MG63 (cell line): ENCODE results near the gene ITGAL. TPM values are rescaled to one million over a fixed set of nuclear protein-coding genes. Genes with fewer than 3 reads are reported as not detected.

Source experiments
- DNase-seq: peaks from one replicate; pipeline ENCODE4 v3.0.0-alpha.2; 2020
- H3K27me3 ChIP-seq: fragments of 250-450 bp; sonication (Bioruptor Pico); 2 replicates; pipeline ENCODE4 v1.5.1; 2020; ENCODE audit warnings: mild to moderate bottlenecking, moderate library complexity
- H3K36me3 ChIP-seq: fragments of 250-450 bp; sonication (Bioruptor Pico); 2 replicates; pipeline ENCODE4 v1.5.1; 2020; ENCODE audit warnings: mild to moderate bottlenecking, moderate library complexity
- H3K4me3 ChIP-seq: fragments of 250-450 bp; sonication (Bioruptor Pico); 2 replicates; pipeline ENCODE4 v1.5.1; 2020; ENCODE audit warnings: mild to moderate bottlenecking, moderate library complexity
- H3K9me3 ChIP-seq: fragments of 250-450 bp; sonication (Bioruptor Pico); 2 replicates; pipeline ENCODE4 v1.5.1; 2020; ENCODE audit warnings: mild to moderate bottlenecking, moderate library complexity
- total RNA-seq: library from RNA; depleted of rRNA; stranded (reverse); fragments of >200 nt; shearing (Covaris generic); gene quantifications from 2 replicates; pipeline ENCODE4 v1.2.3, GENCODE V29; 2014; ENCODE audit warnings: low replicate concordance; rRNA removed

ITGAL gene
- total RNA-seq, 1 experiment from 2014 or later, result not detected

GRCh38 chr16:30565526-30565925, 93.0 kb downstream of the ITGAL start:
- Histone ChIP-seq H3K36me3 (no peaks in the 10 kb centered on the region), H3K27me3 (no peaks in the 10 kb centered on the region), H3K9me3 (no peaks in the 10 kb centered on the region), H3K4me3 (no peak overlapping the region)
- DNase-seq, result no peak

GRCh38 chr16:30565984-30566383, 93.4 kb downstream of the ITGAL start:
- Histone ChIP-seq H3K4me3 (no peak overlapping the region), H3K9me3 (no peaks in the 10 kb centered on the region), H3K36me3 (no peaks in the 10 kb centered on the region), H3K27me3 (no peaks in the 10 kb centered on the region)
- DNase-seq, result no peak

GRCh38 chr16:30566531-30566930, 94.0 kb downstream of the ITGAL start:
- no peaks in the 10 kb centered on the region for H3K27me3 ChIP-seq
- no peak for DNase-seq
- no peak overlapping the region for H3K4me3 ChIP-seq
- H3K9me3 ChIP-seq, result no peaks in the 10 kb centered on the region
- no peaks in the 10 kb centered on the region for H3K36me3 ChIP-seq

GRCh38 chr16:30567160-30567990, 94.8 kb downstream of the ITGAL start:
- Histone ChIP-seq H3K27me3 (no peaks in the 10 kb centered on the region), H3K9me3 (no peaks in the 10 kb centered on the region), H3K4me3 (no peak overlapping the region), H3K36me3 (no peaks in the 10 kb centered on the region)
- no peak for DNase-seq

- Histone ChIP-seq H3K36me3 (no peaks in the 10 kb centered on the region), H3K27me3 (no peaks in the 10 kb centered on the region), H3K9me3 (no peaks in the 10 kb centered on the region), H3K4me3 (no peak overlapping the region)
- DNase-seq, result no peak
These were observed 95.6 kb downstream of the ITGAL start for GRCh38 chr16:30567991-30568638.

- Histone ChIP-seq H3K27me3 (no peaks in the 10 kb centered on the region), H3K36me3 (no peaks in the 10 kb centered on the region), H3K9me3 (no peaks in the 10 kb centered on the region), H3K4me3 (no peak overlapping the region)
- no peak for DNase-seq
These were observed 96.7 kb downstream of the ITGAL start for GRCh38 chr16:30569281-30569680.

- no peaks in the 10 kb centered on the region for H3K9me3 ChIP-seq
- H3K27me3 ChIP-seq, result no peaks in the 10 kb centered on the region
- no peak overlapping the region for H3K4me3 ChIP-seq
- DNase-seq, result no peak
- no peaks in the 10 kb centered on the region for H3K36me3 ChIP-seq
These were observed 97.4 kb downstream of the ITGAL start for GRCh38 chr16:30569746-30570635.

- Histone ChIP-seq H3K27me3 (no peaks in the 10 kb centered on the region), H3K4me3 (peak overlapping the region; percentile 58), H3K36me3 (no peaks in the 10 kb centered on the region), H3K9me3 (no peaks in the 10 kb centered on the region)
- peak; percentile 10 for DNase-seq
These were observed 98.3 kb downstream of the ITGAL start for GRCh38 chr16:30570636-30571444.

GRCh38 chr16:30571445-30572322, 99.1 kb downstream of the ITGAL start, which contains the start of gene ZNF688:
TSS of gene ZNF688 (minus strand) at chr16:30571714. CDS start at chr16:30571629, 85 bp downstream.
- no peaks in the 10 kb centered on the region for H3K9me3 ChIP-seq
- peaks cover 5% of the 10 kb centered on the region for H3K36me3 ChIP-seq
- no peaks in the 10 kb centered on the region for H3K27me3 ChIP-seq
- peak within 1 kb of the TSS; percentile 58 for H3K4me3 ChIP-seq
- DNase-seq, result peak; percentile 97

Other genes with a start within 250 kb of the ITGAL start
- 0.89 and 4.2 TPM in 2 replicates for gene NPIPB13, start 224.3 kb upstream of the ITGAL start, total RNA-seq
- gene CD2BP2, start 117.4 kb upstream of the ITGAL start, total RNA-seq, result 43.8 and 70.0 TPM in 2 replicates
- 40.3 and 60.6 TPM in 2 replicates for gene TBC1D10B, start 102.2 kb upstream of the ITGAL start, total RNA-seq
- gene MYL11, start 97.9 kb upstream of the ITGAL start, total RNA-seq, result not detected in 2 replicates
- gene SEPTIN1, start 90.2 kb upstream of the ITGAL start, total RNA-seq, result not detected in 2 replicates
- gene ZNF48, start 77.3 kb upstream of the ITGAL start, total RNA-seq, result 17.2 and 19.8 TPM in 2 replicates
- 13.1 and 28.5 TPM in 2 replicates for gene ZNF771, start 65.1 kb upstream of the ITGAL start, total RNA-seq
- 106 and 131 TPM in 2 replicates for gene DCTPP1, start 42.7 kb upstream of the ITGAL start, total RNA-seq
- 75.8 and 110 TPM in 2 replicates for gene SEPHS2, start 26.9 kb upstream of the ITGAL start, total RNA-seq
- gene ZNF768, start 53.8 kb downstream of the ITGAL start, total RNA-seq, result 47.6 and 72.9 TPM in 2 replicates
- 11.8 and 27.9 TPM in 2 replicates for gene ZNF747, start 62.1 kb downstream of the ITGAL start, total RNA-seq
- 2.0 and 6.8 TPM in 2 replicates for gene ZNF764, start 85.6 kb downstream of the ITGAL start, total RNA-seq
- gene ZNF688, start 99.0 kb downstream of the ITGAL start, total RNA-seq, result 4.0 TPM in 2 replicates
- gene ZNF785, start 113.0 kb downstream of the ITGAL start, total RNA-seq, result 11.4 and 15.7 TPM in 2 replicates
- 6.5 and 9.1 TPM in 2 replicates for gene ZNF689, start 137.6 kb downstream of the ITGAL start, total RNA-seq
- 1.7 and 5.3 TPM in 2 replicates for gene PRR14, start 178.2 kb downstream of the ITGAL start, total RNA-seq
- 6.0 and 14.5 TPM in 2 replicates for gene FBRS, start 185.7 kb downstream of the ITGAL start, total RNA-seq
- gene SRCAP, start 226.4 kb downstream of the ITGAL start, total RNA-seq, result 2.6 and 6.9 TPM in 2 replicates